Esophagus squamous epithelium (tissue), 4 donors: Measurements from ENCODE around the gene CSPG4.
A peak's percentile ranks its signal among the peaks of the same experiment; 100 is the strongest.

Experiments
- POLR2A ChIP-seq, 4 donors: fragments of 450-650 bp; IDR thresholded peaks; one replicate each; pipeline ENCODE4 v1.6.1; 2017; ENCODE audit warnings: antibody characterized with exemption in 4 of 4, mild to moderate bottlenecking in 4 of 4, moderate library complexity in 3 of 4
- TF ChIP-seq, protein P1 (sequence below), 6 experiments: fragments of 450-650 bp in 4 of 6; fragments of 200-600 bp in 2 of 6; sonication (generic) in 2 of 6; IDR thresholded peaks; one replicate each; pipeline ENCODE4 v1.5.1; 2016 to 2019; ENCODE audit warnings: antibody characterized with exemption in 6 of 6, mild to moderate bottlenecking in 4 of 6, moderate library complexity in 4 of 6

DNA sequence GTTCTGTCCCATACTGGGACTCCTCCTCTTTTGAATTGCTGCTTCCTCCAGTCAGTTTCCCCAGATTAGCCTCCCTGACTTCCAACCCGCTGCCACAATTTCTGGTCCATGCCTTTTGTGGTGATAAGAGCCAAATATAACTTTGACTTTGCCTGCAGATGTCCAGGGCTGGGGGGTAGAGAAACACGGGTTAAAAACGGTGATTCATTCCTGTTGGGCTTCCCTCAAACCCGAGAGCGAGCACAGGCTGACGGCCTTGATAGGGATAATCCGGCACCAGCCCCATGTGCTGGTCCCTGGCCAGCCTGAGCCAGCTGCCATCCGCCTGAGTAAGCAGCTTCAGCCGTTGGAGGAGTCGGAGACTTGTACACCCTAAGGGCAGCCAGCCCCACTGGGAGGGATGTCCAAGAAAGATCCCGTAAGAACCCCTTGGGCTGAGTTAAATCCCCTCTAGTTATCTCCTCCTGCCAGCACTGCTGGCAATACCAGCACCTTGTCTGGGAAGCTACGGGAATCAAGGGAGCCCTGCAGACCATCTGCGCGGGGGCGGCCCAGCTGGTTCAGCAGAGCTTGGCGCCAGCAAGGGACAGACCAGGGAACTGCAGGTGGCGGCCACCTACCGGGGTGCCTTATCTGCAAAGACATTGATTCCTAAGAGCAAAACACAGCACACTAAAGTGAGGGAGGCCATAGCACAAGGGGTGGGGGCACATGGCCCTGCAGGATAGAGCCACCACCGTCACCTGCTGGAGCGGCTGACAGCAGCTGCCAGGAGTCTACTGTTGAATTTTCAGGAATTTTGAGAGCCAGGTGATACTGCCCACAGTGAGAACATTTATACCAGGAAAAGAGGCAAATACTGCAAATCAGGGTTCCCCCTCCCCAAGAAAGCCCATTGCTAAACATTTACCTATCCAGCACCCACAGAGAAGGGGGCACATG, 18.1 kb downstream of the CSPG4 start:
- TF ChIP-seq, protein P1, sequence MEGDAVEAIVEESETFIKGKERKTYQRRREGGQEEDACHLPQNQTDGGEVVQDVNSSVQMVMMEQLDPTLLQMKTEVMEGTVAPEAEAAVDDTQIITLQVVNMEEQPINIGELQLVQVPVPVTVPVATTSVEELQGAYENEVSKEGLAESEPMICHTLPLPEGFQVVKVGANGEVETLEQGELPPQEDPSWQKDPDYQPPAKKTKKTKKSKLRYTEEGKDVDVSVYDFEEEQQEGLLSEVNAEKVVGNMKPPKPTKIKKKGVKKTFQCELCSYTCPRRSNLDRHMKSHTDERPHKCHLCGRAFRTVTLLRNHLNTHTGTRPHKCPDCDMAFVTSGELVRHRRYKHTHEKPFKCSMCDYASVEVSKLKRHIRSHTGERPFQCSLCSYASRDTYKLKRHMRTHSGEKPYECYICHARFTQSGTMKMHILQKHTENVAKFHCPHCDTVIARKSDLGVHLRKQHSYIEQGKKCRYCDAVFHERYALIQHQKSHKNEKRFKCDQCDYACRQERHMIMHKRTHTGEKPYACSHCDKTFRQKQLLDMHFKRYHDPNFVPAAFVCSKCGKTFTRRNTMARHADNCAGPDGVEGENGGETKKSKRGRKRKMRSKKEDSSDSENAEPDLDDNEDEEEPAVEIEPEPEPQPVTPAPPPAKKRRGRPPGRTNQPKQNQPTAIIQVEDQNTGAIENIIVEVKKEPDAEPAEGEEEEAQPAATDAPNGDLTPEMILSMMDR (IDR thresholded peaks at IDR 0.05): peak in 4 of 6 experiments; percentile 25 to 50 (median 38)
- no peak for TF ChIP-seq POLR2A (IDR thresholded peaks at IDR 0.05)
